GM08714 (cell line): ENCODE data around the gene C3orf22.

Experiments used
- H3K4me3 ChIP-seq: fragments of 200-500 bp; sonication (Bioruptor generic); 2 replicates; pipeline ENCODE4 v1.5.1; 2014; ENCODE audit warnings: mild to moderate bottlenecking, low read length, inconsistent platforms
- ZNF274 ChIP-seq: IDR thresholded peaks from 2 replicates; pipeline ENCODE4 v1.6.1; 2012; ENCODE audit warnings: mild to moderate bottlenecking, low read depth, low read length

Gene C3orf22

DNA sequence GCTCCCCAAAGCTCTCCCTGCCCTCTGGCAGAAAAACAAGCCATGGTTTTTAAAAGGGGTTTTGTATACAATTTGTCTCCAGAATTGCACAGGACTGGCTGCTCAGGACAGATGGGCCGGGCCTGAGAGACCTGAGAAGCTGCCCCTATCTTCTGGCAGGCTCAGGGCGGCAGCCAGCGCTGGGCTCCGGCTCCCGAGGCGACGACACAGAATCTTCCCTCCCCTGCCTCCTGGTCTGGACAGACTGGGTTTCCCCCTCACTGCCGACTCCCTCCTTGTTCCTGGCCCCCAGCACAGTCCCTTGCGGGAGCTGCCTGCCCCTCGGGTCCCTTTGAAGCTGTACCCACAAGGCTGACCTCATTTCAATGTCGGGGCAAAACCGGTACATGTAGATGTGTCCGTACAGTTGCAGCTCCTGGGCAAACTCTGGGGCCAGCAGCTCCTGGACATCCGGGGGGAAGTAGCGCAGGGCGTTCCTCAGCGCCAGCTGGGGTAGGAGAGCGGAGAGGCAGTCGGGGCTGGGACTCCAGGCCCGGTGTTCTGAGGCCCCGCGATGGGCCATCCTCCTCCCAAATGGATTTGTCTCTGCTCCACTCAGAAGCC, 48.3 kb downstream of the C3orf22 start:
- H3K4me3 ChIP-seq: no peak overlapping the region
- TF ChIP-seq ZNF274: no peak

DNA sequence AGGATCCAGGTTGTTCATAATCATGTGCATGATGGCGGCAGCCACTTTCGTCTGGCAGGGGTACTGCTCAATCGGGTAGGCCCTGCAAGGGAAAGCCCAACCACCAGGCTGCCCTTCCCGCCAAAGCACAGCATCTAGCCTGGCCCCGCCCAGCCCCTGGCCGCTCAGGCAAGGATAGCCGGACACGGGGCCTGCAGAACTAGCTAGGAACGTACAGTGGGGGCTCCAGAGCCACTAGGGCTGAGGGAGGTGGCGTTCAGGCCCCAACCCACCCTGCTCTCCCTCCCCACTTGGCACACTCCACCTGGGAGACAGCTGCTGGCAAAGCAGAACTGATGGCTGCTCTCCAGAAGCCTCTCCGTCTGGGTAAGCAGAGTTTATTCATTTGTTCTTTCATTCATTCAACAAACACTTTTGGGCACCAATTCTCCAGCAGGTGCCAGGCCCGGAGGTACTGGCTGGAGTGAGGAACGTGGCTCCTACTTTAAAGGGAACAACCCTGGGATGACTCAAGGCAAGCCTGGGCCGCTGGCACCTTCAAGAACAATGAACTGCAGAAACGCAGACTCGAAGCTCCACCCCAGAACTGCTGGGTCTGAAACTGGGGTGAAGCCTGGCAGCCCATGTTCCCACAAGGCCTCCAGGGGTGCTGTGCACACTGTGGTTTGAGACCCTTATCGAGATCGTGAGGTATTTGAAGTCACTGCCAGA, 49.0 kb downstream of the C3orf22 start:
- no peak overlapping the region for H3K4me3 ChIP-seq
- no peak for TF ChIP-seq ZNF274

DNA sequence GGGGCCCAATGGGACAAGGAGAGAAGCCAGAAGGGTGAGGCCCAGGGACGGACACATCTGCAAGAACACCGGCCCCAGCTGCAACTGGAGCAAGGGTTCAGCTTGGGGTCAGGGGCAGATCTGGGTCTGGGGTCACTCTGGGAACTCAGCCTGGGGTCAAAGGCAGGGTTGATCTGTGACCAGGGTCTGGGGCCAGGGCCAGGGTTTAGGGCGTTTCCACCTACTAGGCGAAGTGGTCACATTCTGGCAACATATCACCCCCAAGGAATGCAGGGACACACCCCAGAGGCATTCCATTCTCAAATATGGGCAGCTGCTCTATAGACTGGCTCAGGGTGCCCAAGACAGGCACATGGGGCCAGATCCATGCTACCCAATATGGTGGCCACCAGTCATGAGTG, 50.2 kb downstream of the C3orf22 start:
- TF ChIP-seq ZNF274: no peak
- H3K4me3 ChIP-seq: no peak overlapping the region

DNA sequence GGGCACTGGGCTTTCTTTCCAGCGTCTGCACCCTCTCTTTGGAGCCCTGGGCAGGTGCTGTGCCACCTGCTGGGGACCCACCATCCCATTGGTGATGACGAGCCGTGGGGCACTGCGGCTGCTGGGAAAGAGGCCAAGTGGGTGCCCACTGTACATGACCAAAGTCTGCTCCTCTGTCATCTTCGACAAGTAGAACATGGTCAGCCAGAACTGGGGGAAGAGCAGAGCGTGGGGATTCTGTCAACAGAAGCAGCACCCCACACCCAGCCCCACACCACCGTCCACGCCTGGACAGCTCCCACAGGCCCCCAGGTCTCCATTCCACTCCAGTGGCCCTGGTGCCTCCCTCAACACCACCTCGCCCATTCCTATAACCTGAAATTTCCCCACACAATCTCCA, 50.8 kb downstream of the C3orf22 start:
- no peak for TF ChIP-seq ZNF274
- H3K4me3 ChIP-seq: no peak overlapping the region

DNA sequence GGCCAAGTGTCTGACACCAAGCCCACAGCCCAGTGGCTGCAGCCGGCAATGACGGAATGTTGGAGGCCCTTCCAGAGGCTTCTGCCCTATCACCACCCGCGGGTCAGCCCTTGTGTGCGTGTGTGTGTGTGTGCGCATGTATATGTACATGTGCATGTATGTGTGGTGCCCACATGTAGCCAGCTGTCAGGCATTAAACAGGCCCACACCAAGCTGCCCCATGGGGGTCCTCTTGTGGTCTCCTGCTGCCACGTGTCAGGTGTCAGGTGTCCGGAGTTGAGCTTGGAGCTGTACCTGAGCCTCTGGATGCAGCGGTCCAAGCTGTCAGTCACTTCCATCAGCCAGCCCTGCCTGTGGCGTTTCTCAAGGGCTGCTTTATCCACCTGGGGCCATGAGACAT, 55.0 kb downstream of the C3orf22 start:
- no peak overlapping the region for H3K4me3 ChIP-seq
- no peak for TF ChIP-seq ZNF274

DNA sequence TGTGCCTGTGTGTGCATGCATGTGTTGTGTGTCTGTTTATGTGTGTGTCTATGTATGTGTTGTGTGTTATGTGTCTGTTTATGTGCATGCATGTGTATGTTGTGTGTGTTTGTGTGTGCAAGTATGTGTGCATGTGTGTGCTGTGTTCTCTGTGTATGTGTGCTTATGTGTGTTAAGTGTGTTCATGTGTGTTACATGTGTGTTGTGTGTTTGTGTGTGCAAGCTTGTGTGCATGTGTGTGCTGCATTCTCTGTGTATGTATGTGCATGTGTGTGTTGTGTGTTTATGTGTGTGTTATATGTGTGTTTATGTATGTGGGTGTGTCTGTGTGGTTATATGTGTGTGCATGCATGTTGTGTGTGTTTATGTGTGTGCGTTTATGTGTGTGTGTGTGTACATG, 56.1 kb downstream of the C3orf22 start:
- TF ChIP-seq ZNF274: no peak
- H3K4me3 ChIP-seq: no peak overlapping the region

DNA sequence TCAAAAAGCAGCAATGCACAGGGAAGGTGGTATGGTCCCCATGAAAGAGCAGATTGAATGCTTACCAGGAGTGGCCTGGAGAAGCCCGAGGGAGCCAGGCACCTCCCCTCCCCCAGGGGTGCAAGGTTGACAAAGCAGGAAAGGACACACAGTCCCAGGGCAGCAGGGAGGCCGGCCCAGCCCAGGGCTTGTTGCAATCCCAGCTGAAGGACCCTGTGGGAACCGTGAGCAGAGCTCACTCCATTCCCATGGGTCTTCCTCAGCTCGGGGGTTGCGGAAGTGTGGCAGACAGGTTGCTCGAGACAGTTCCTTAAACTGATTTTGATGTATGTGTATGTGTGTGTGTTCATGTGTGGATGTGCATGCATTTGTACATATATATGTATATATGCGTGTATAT, 57.0 kb downstream of the C3orf22 start:
- no peak for TF ChIP-seq ZNF274
- H3K4me3 ChIP-seq: no peak overlapping the region

DNA sequence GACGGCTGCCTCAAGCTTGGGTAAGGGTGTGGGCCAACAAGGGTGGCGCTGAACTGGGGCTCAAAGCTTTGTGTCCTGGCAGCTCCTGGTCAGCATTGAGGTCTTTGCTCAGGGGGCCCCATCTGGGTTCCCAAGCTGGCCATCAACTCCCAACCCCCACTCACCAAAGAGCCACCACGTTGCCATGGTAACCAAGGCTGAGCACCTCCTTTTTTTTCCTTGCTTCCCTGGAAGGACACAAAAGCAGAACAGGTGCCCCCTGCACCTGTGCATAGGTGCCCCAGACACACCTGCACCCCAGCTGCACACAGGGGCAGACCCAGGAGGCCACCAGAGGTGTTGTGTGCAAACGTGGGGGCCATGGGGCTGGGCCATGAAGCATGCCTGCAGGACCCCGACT, 57.7 kb downstream of the C3orf22 start:
- no peak overlapping the region for H3K4me3 ChIP-seq
- no peak for TF ChIP-seq ZNF274

DNA sequence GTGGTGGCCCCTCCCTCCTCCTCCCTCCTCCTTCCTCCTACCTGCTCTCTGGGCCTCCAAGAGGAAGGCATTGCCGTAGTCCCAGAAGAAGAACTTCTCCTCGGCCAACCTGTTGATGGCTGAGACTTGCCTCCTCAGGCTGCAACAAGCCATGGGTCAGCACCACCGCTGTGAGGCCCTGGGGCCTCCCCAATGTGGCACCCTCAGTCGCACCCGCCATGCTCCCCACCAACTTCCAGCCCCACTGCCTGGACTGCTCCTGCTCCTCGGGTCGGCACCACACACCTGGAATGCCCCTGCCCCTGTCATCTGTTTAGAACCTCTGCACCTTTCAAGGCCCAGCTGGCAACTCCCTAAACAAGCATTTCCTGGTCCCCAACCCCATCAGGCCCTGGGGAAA, 58.7 kb downstream of the C3orf22 start:
- TF ChIP-seq ZNF274: no peak
- no peak overlapping the region for H3K4me3 ChIP-seq
